ENCODE data around the gene SLC35A1. TPM values are rescaled to one million over a fixed set of nuclear protein-coding genes. Genes with fewer than 3 reads are reported as not detected.

The SLC35A1 gene
- total RNA-seq, 1 donor from 2014 or later: 11.6 TPM

DNA sequence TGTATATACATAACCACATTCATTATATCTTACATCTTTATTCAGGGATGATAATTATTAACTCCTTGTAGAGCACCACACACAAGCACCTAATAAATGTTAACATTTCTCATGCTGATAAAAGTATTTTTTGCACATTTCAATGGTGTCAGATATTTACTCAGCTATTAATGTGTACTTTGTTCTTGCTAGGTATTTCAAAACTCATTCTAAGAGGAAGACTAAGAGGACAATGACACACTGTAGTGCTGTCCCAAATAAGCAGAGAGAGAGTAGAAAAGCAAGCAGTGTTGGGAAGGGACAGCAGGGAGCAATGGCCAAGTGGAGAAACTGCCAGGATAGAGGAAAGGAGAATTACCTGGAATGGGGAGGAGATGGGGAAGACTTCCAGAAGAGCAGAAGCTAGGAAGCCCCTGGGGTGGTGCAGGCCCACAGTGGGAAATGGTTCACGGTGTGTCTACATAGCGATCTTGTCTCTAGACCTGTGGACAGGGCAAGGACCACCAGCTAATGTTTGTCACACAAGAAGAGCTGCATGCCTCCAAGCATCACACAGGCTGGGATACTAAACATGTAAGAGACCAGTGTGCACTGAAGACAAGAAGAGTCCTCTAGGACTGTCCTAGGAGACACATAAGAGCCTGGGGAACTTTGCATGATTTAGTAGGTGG lies 61.7 kb downstream of the SLC35A1 start:
- TF ChIP-seq, protein P1, sequence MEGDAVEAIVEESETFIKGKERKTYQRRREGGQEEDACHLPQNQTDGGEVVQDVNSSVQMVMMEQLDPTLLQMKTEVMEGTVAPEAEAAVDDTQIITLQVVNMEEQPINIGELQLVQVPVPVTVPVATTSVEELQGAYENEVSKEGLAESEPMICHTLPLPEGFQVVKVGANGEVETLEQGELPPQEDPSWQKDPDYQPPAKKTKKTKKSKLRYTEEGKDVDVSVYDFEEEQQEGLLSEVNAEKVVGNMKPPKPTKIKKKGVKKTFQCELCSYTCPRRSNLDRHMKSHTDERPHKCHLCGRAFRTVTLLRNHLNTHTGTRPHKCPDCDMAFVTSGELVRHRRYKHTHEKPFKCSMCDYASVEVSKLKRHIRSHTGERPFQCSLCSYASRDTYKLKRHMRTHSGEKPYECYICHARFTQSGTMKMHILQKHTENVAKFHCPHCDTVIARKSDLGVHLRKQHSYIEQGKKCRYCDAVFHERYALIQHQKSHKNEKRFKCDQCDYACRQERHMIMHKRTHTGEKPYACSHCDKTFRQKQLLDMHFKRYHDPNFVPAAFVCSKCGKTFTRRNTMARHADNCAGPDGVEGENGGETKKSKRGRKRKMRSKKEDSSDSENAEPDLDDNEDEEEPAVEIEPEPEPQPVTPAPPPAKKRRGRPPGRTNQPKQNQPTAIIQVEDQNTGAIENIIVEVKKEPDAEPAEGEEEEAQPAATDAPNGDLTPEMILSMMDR (IDR thresholded peaks at IDR 0.05; ENCODE audit: insufficient read depth, low read length, poor library complexity, severe bottlenecking): no peak
- peaks cover 1% of the 10 kb centered on the region for H3K36me3 ChIP-seq (ENCODE audit: control insufficient read depth, insufficient read depth, low read length)

DNA sequence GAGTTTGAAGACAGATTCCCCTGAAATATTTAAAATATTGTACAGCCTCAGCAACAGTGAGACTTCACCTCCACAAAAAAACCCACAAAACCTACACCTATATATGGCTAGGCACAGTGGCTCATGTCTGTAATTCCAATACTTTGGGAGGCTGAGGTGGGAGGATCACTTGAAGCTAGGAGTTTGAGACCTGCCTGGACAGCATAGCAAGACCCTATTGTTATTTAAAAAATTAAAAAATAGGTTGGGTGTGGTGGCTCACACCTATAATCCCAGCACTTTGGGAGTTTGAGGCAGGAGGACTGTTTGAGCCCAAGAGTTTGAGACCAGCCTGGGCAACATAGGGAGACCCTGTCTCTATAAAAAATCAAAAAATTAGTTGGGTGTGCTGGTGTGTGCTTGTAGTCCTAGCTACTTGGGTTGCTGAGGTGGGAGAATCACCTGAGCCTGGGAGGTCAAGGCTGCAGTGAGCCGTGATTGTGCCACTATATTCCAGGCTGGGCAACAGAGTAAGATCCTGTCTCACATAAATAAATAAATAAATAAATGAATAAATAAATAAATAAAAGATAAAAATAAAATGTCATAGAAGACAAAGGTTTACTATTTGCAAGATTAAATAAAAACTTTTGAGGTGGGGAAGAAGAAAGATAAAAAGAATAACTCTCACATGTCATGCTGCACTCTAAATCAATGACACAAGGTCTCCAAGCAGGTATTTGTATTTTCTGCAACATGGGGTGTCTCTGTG lies 65.9 kb downstream of the SLC35A1 start:
- DNase-seq (ENCODE audit: low read depth): no peak
- TF ChIP-seq, protein P1 (IDR thresholded peaks at IDR 0.05; ENCODE audit: insufficient read depth, low read length, poor library complexity, severe bottlenecking): no peak
- Histone ChIP-seq H3K4me3 (ENCODE audit: low read depth, low read length) (no peak overlapping the region), H3K27me3 (ENCODE audit: control insufficient read depth, insufficient read depth, low read length) (no peaks in the 10 kb centered on the region), H3K36me3 (ENCODE audit: control insufficient read depth, insufficient read depth, low read length) (no peaks in the 10 kb centered on the region)

More for the DNA sequence above, 61.7 kb downstream of the SLC35A1 start:
- no peak for DNase-seq (ENCODE audit: low read depth)
- no peak overlapping the region for H3K4me3 ChIP-seq (ENCODE audit: low read depth, low read length)
- H3K27me3 ChIP-seq (ENCODE audit: control insufficient read depth, insufficient read depth, low read length): no peaks in the 10 kb centered on the region

DNA sequence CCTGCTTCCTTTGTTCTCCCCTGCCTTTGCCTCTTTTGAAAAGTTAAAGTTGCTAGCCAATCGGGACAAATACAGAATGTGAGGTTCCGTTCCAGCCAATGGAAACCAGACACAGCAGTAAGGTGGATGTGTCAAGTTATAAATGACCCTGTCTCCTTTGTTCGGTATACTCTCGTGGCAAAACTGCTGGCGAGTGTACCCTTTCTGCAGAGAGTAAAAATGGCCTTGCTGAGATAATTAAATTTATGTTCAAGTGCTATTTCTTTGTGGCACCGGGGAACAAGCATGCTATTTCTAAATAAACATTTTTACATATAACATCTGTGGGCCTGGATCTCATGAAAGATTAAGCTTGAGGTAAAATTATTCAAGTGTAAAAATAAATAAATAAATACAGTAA lies 66.8 kb downstream of the SLC35A1 start:
- DNase-seq (ENCODE audit: low read depth): no peak
- H3K36me3 ChIP-seq (ENCODE audit: control insufficient read depth, insufficient read depth, low read length): no peaks in the 10 kb centered on the region
- no peak overlapping the region for H3K4me3 ChIP-seq (ENCODE audit: low read depth, low read length)
- H3K27me3 ChIP-seq (ENCODE audit: control insufficient read depth, insufficient read depth, low read length): no peaks in the 10 kb centered on the region
- TF ChIP-seq, protein P1 (IDR thresholded peaks at IDR 0.05; ENCODE audit: insufficient read depth, low read length, poor library complexity, severe bottlenecking): no peak

DNA sequence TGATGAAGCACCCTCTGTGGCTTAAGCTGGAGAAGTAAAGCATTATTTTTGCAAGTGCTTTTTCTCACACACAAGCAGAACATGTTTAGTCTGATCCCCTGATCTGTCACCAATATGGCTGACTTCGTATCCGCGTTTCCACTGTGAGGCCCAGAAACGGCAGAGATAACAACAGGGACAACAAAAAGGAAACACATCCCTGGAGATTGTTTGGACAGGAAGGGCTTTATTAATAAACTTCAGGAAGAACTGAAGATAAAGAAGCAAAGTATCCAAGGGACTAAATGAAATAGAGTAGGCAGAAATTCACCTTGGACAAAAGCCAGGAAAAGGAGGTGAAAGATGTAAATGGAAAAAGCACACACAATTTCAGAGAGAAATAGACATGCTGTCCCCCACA lies 67.8 kb downstream of the SLC35A1 start:
- DNase-seq (ENCODE audit: low read depth): no peak
- TF ChIP-seq, protein P1 (IDR thresholded peaks at IDR 0.05; ENCODE audit: insufficient read depth, low read length, poor library complexity, severe bottlenecking): no peak
- no peaks in the 10 kb centered on the region for H3K27me3 ChIP-seq (ENCODE audit: control insufficient read depth, insufficient read depth, low read length)
- no peaks in the 10 kb centered on the region for H3K36me3 ChIP-seq (ENCODE audit: control insufficient read depth, insufficient read depth, low read length)
- H3K4me3 ChIP-seq (ENCODE audit: low read depth, low read length): no peak overlapping the region

DNA sequence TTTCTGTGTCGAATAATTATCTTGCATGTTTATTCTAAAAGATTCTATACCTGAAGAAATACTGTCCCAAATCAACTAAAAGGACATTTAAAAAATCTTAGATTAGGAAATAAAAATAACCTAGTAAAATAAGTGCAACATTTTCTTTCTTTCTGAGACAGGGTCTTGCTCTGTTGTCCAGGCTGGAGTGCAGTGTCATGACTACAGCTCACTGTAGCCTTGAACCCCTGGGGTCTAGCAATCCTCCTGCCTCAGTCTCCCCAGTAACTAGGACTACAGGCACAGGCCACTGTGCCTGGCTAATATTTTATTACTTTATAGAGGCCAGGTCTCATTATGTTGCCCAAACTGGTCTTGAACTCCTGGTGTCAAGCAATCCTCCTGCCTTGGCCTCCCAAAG lies 68.3 kb downstream of the SLC35A1 start:
- H3K27me3 ChIP-seq (ENCODE audit: control insufficient read depth, insufficient read depth, low read length): no peaks in the 10 kb centered on the region
- no peak for DNase-seq (ENCODE audit: low read depth)
- TF ChIP-seq, protein P1 (IDR thresholded peaks at IDR 0.05; ENCODE audit: insufficient read depth, low read length, poor library complexity, severe bottlenecking): no peak
- no peaks in the 10 kb centered on the region for H3K36me3 ChIP-seq (ENCODE audit: control insufficient read depth, insufficient read depth, low read length)
- H3K4me3 ChIP-seq (ENCODE audit: low read depth, low read length): no peak overlapping the region
